Hematopoietic multipotent progenitor cell treated with erythropoietin and hydrocortisone succinate and interleukin-3 and kit ligand, for 15 days (in vitro differentiated cells): ENCODE data around the gene BEAN1.
"Not testable (repeated sequence)": the region's sequence is repeated elsewhere in the genome, so short reads cannot be mapped to it uniquely, and the experiment has no call there.

ENCODE experiments used
- DNase-seq: peaks from one replicate; pipeline ENCODE4 v3.0.0-alpha.2; 2015; ENCODE audit warnings: low spot score

Gene BEAN1

GRCh38 chr16:66486199-66486772 lies 59.2 kb downstream of the BEAN1 start:
- no peak for DNase-seq

DNA sequence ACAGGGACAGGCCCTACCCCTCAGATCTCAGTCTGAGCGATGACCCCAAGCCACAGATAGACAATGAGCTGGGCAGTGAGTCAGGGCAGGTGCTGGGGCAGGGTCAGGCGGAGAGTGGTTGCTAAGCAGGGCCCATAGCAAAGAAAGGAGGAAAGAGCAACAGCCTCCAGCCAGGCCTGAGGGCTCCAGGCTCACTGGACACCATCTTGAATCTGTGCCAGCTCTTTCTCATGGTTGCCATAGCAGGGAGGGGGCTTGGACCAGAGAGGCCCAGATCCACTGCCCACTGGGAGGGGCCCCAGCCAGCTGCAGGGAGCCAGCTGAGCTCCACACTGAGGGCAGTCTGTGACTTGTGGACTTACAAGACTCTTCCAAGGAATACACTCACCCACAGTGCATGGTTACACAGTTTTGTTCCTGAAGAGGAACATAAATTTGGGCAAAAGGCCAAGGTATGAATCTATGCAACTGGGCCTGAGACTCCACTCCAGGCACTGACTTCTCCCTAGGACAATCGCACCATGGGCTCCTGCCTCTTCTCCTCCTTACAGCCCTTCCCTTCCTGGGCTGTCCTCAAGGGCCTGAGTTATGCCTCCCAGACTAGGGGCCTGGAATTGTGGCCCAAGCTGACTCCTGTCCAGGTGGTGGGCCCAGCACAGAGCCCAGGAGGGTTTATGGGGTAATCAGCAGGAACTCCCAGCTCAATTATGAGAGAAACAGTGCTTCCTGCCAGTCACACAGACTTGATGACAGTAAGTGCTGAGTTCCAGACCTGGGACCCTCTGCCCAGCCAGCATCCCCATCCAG lies 59.9 kb downstream of the BEAN1 start:
- DNase-seq, result no peak

GRCh38 chr16:66487580-66488275 lies 60.6 kb downstream of the BEAN1 start:
- DNase-seq, result no peak

DNA sequence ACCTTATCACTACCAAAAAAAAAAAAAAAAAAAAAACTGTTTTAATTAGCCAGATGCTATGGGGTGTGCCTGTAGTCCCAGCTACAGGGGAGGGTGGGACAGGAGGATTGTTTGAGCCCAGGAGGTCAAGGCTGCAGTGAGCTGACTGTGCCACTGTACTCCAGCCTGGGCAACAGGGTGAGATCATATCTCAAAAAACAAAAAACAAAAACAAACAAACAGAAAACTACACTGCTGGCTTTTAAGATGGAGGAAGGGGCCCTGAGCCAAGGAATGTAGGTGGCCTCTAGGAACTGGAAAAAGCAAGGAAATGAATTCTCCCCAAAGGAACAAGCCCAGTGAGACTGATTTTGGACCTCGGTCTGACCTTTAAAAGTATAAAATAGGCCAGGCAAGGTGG lies 61.4 kb downstream of the BEAN1 start:
- no peak for DNase-seq

DNA sequence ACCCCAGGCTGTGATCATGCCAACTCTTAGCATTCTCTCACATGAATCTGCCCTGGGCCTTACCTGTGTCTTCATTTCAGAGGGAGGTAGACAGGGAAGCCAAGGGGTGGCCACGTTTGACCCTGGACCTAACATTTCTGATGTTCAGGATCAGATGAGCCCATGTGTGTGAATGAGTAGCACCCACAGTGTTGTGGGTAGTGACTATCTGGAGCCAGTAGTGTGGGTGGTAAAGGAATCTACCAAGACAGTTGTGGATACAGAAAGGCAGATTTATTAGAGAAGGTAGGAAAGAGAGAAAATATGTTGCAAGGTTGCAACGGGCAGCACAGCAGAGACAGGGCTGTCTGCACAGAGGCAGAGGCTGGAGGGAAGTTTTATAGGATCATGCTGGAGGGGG lies 62.3 kb downstream of the BEAN1 start:
- no peak for DNase-seq

GRCh38 chr16:66489818-66490217 lies 62.7 kb downstream of the BEAN1 start:
- DNase-seq, result no peak

GRCh38 chr16:66490774-66491715 lies 64.0 kb downstream of the BEAN1 start:
- DNase-seq, result no peak

DNA sequence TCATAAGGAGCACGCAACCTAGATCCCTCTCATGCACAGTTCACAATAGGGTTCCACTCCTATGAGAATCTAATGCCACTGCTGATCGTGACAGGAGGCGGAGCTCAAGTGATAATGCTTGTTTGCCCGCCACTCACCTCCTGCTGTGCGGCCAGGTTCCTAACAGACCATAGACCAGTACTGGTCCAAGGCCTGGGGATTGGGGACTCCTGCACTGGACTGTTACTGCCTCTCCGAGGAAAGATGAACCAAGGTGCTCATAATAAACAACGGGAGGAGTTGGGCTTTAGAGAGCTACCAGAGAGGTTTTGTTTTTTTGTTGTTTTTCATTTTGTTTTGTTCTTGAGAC lies 64.6 kb downstream of the BEAN1 start:
- DNase-seq, result no peak

DNA sequence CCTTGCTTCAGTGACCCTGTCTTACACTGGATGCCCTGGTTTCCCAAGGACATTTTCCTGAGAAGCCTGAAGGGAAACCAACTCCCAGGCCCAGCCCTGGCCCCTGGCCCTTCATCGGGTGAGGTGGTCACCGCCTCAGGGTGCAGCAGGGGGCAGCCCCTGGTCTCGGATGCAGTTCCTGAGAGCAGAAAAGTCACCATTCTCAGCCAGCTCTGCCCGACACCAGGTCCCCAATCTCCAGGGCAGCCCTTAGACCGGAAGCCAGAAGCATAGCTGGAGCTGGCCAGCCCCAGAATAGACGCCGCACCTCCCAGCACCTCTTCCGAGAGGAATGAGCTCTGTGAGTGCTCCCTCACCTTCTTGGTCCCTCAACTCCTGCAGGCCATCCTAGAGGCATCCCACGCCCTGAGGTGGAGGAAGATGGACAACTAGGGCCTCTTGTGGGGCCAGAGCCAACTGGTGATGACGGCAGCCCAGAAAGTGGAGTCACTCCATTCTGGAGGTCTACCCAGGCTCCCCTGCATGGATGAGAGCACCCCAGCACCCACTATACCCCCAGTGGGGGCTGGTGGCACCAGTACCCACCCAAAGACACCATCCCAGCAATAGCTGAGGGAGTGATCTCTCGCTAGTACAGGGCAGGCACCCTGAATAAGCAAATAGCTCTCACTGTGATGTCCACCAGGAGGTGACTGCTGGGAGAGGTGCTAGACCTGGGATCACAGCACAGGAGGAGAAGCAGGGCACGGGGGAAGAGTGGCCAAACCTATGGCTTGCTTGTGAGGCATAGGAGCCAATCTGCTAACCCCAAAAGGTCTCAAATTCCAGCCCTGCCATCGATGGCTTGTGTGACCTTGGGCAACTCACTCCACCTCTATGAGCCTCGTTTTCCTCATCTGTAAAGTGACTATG lies 66.7 kb downstream of the BEAN1 start:
- DNase-seq, result no peak

DNA sequence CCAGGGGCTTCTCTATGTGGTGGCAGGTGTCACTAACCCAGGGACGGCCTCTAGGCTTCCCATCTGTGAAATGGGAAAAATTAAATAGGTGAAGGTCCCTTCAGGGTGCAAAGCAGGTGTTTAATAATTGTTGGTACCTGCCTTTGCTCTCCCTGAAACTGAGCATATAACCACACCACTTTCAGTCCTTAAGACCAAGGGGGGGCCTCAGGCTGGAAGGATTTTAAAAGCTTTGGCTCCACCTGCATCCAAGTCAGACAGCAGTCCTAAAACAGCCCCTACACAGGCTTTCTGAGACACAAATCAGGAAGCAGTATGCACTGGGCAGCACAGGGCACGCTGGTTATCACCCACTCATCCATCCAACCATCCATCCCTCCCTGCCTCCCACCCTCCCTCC lies 67.8 kb downstream of the BEAN1 start:
- DNase-seq, result no peak

DNA sequence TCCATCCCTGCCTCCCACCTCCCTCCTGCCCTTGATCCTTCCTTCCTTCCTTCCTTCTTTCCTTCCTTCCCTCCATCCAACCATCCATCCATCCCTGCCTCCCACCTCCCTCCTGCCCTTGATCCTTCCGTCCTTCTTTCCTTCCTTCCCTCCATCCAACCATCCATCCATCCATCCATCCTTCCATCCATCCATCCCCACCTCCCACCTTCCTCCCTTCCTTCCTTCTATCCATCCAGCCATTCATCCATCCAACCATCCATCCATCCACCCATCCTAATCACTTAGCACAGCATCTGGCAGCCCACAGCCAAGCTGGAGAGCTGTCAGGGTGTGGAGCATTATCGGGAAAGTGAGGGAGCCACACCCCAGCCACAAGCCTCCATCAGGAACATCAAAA lies 68.3 kb downstream of the BEAN1 start:
- DNase-seq, result no peak

- not testable (repeated sequence) for DNase-seq
Measured at GRCh38 chr16:66496226-66496625, 69.1 kb downstream of the BEAN1 start.

- DNase-seq, result not testable (repeated sequence)
Measured at GRCh38 chr16:66497921-66498320, 70.8 kb downstream of the BEAN1 start.

DNA sequence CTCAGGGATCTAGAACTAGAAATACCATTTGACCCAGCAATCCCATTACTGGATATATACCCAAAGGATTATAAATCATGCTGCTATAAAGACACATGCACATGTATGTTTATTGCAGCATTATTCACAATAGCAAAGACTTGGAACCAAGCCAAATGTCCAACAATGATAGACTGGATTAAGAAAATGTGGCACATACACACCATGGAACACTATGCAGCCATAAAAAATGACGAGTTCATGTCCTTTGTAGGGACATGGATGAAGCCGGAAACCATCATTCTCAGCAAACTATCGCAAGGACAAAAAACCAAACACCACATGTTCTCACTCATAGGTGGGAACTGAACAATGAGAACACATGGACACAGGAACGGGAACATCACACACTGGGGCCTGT lies 74.5 kb downstream of the BEAN1 start:
- DNase-seq, result not testable (repeated sequence)

DNA sequence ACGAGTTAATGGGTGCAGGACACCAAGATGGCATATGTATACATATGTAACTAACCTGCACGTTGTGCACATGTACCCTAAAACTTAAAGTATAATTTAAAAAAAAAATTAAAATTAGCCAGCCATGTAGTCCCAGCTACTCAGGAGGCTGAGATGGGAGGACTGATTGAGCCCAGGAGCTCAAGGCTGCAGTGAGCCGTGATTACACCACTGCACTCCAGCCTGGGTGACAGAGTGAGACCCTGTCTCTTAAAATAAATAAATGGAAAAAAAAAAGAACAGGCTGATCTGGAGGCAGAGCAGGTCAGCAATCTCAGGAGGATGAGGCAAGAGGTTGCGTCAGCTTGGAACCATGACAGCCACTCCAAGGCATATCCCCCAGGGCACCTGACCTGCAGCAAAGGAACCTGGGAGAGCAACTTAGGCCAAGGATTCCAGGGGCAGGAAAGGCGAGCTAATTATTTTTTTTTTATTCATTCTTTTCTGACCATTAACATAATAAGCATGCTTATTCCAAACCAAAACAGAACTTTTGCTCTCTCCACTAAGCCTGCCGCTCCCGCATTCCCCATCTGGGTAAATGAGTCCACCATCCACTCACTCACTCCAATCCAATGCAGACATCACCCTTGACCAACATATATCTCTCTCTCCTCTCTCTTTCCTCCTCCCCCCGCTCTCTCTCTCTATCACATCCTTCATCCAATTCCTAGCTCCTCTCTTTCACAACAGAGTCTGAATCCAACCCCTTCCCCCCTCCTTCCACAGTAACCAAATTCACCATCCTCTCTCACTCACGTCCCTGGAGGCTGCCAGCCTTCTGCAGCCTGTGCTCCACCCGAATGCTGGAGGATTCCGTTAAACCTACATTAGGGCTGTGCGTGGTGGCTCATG lies 75.2 kb downstream of the BEAN1 start:
- DNase-seq, result no peak

DNA sequence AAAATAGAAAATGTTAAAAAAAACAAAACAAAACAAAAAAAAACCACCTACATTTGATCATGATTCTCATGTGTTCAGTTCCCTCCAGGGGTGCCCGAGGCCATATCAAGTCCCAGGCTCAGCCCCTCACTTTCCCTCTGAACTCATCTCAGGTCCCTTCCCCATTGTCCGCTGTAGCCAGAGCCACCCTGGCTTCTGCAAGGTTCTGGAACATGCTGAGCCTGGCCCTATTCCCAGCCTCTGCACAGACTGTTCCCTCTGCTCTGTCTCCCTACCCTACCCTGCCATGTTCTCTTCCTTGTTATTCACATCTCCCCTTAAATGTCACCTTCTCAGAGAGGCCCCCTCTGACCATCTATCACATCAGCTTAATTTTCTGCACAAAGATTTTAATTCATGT lies 75.9 kb downstream of the BEAN1 start:
- no peak for DNase-seq

DNA sequence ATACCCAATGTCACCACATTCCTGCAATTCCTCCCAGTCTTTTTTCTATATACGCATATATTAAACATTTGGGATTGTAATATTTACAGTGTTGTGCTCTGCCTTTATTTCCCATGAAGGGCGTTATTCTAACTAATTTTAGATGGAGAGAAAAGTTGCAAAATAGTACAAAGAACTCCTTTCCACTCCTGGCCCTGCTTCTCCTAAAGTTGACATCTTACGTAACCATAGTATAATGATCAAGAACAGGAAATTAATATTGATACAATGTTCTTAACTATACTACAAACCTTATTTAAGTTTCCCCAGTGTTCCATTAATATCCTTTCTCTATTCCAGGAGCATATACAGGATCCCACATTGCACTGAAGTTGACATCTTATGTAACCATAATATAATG lies 76.5 kb downstream of the BEAN1 start:
- no peak for DNase-seq

DNA sequence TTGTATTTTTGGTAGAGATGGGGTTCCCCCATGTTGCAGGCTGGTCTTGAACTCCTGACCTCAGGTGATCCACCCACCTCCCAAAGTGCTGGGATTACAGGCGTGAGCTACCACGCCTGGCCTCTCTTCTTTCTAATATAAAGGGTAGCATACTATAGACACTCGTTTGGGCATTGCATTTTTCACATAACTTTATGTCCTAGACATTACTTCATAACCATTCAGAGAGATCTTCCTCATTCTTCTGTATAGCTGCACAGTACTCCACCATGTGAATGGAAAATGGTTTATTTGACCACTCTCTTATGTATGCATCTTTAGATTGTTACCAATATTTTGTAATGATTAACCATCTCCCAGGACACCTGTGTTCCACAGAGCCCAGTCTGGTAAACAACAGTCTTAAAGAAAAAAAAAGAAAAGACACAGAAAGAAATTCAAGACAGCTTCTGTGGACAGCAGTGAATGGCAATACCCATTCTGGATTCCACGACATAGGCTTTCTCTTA lies 80.7 kb downstream of the BEAN1 start:
- DNase-seq, result no peak

DNA sequence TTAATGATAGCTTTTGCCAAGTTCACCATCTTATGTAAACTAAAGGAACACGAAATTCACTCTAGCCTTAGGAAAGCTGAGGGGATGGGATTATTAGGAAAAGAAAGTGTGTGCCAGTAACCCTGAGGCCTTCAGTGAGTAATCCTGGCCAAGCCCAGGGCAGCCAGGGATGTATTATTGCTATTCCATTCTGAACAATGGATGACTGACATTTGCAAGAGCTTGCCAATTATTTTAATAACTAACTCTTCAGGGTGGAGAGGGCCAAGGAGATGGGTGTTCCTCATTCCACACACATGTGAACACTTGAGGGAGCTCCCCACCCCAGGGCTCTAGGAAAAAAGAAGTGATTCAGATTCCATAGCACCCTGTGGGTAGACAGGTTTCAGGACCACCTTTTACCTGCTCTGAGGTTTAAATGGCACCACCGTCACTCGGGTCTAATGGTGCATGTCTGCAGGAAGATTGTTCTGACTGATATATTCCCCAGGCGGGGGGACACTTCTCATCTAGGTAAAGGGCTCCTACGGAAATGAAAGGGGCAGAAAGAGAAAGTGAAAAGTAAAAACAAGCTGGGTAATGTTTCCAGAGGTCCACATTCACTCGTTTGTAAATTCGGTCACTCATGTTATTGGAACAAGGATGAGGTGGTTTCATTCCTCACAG lies 81.3 kb downstream of the BEAN1 start:
- no peak for DNase-seq
